GM19395 (cell line): ENCODE results near the gene CRYZL1.
A peak's percentile ranks its signal among the peaks of the same experiment; 100 is the strongest.

ENCODE experiments used
- ATAC-seq: cut with Tn5 transposase; IDR thresholded peaks from one replicate; pipeline ENCODE4 v1.9.1; 2021; ENCODE audit warnings: mild to moderate bottlenecking, moderate library complexity; ENCODE audit not compliant: unreplicated experiment

CRYZL1 gene

GRCh38 chr21:33567914-33568313 lies 73.6 kb downstream of the CRYZL1 start:
- no peak for ATAC-seq

- no peak for ATAC-seq
Measured at GRCh38 chr21:33566514-33566913, 75.0 kb downstream of the CRYZL1 start.

- no peak for ATAC-seq
Measured at GRCh38 chr21:33562389-33562788, 79.2 kb downstream of the CRYZL1 start.

GRCh38 chr21:33561373-33561772 lies 80.2 kb downstream of the CRYZL1 start:
- no peak for ATAC-seq

DNA sequence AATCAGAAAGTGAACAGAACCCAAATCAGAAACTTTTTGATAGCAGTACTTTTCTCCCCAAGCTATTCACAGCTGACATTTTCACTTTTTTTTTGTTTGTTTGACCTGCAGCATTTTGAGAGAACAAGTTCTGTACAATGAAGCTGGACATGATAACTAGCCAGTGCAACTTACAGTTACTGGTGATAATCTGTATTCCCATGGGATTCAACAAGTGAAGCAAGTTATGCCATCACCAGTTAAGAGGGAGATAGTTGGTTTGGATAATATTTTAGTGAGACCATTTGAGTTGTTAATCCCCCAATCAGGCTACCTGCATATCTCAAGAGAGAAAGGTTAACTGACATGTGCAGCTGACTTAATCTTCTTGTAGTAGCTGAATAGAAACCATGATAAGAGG lies 80.6 kb downstream of the CRYZL1 start:
- ATAC-seq, result no peak

DNA sequence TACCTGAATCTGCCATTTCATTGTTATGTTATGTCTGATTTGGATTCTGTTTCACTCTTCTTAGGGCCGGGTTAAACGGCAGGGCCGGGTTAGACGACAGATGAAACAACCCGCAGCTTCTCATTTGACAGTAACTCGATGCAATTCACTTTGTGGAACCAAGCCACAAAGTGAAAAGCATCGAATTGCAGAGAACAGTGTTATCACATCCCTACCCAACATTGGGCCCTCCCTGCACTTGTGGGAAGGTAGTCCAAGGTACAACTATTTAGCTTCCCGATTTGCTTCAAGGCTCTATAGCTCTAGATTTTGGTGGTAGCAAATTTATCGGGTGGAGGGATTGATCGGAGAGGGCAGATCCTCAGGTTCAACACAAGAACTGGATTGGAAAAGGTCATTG lies 81.7 kb downstream of the CRYZL1 start:
- no peak for ATAC-seq

DNA sequence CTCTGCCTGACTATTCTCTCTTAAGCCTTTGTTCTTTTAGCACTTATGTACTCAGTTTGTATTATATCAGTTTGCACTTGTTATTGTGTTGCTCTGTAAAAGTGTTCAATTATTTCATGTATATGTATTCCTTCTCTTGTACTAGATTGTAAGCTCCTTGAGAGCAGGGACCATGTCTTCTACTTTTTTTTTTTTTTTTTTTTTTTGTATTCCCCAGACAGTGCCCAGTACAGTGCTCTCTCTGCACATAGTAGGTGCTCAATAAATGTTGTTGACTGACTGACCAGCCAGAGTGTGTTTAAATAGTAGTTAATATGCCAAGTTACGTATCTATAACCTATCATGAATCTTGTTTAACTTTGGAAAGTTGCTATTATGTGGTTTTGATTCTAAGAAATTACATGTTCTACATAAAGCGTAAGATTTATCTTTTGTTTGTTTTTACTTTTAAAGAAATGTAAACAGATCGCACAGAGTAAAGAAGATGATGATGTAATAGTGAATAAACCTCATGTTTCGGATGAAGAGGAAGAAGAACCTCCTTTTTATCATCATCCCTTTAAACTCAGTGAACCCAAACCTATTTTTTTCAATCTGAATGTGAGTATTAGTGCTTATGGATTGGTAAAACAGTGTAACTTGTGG lies 82.6 kb downstream of the CRYZL1 start:
- no peak for ATAC-seq

- ATAC-seq, result no peak
Measured at GRCh38 chr21:33557447-33557846, 84.1 kb downstream of the CRYZL1 start.

DNA sequence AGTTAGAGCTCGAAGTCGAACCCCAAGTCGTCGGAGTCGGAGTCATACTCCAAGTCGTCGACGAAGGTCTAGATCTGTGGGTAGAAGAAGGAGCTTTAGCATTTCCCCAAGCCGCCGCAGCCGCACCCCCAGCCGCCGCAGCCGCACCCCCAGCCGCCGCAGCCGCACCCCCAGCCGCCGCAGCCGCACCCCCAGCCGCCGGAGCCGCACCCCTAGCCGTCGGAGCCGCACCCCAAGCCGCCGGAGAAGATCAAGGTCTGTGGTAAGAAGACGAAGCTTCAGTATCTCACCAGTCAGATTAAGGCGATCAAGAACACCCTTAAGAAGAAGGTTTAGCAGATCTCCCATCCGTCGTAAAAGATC lies 86.6 kb downstream of the CRYZL1 start:
- ATAC-seq, result no peak

DNA sequence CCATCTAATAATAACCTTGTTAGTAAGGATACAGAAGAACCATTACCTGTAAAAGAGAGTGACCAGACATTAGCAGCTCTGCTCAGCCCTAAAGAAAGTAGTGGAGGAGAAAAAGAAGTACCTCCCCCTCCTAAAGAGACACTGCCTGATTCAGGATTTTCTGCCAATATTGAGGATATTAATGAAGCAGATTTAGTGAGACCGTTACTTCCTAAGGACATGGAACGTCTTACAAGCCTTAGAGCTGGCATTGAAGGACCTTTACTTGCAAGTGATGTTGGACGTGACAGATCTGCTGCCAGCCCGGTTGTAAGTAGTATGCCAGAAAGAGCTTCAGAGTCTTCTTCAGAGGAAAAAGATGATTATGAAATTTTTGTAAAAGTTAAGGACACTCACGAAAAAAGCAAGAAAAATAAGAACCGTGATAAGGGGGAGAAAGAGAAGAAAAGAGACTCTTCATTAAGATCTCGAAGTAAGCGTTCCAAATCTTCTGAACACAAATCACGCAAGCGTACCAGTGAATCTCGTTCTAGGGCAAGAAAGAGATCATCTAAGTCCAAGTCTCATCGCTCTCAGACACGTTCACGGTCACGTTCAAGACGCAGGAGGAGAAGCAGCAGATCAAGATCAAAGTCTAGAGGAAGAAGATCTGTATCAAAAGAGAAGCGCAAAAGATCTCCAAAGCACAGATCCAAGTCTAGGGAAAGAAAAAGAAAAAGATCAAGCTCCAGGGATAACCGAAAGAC lies 87.1 kb downstream of the CRYZL1 start:
- no peak for ATAC-seq

DNA sequence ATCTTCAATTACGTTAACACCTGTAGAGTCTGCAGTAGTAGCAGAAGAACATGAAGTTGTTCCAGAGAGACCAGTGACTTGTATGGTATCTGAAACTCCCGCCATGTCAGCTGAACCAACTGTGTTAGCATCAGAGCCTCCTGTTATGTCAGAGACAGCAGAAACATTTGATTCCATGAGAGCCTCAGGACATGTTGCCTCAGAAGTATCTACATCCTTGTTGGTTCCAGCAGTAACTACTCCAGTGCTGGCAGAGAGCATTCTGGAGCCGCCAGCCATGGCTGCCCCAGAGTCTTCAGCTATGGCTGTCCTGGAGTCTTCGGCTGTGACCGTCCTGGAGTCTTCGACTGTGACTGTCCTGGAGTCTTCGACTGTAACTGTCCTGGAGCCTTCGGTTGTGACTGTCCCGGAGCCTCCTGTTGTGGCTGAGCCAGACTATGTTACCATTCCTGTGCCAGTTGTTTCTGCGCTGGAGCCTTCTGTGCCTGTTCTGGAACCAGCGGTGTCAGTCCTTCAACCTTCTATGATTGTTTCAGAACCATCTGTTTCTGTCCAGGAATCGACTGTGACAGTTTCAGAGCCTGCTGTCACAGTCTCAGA lies 88.4 kb downstream of the CRYZL1 start:
- no peak for ATAC-seq

DNA sequence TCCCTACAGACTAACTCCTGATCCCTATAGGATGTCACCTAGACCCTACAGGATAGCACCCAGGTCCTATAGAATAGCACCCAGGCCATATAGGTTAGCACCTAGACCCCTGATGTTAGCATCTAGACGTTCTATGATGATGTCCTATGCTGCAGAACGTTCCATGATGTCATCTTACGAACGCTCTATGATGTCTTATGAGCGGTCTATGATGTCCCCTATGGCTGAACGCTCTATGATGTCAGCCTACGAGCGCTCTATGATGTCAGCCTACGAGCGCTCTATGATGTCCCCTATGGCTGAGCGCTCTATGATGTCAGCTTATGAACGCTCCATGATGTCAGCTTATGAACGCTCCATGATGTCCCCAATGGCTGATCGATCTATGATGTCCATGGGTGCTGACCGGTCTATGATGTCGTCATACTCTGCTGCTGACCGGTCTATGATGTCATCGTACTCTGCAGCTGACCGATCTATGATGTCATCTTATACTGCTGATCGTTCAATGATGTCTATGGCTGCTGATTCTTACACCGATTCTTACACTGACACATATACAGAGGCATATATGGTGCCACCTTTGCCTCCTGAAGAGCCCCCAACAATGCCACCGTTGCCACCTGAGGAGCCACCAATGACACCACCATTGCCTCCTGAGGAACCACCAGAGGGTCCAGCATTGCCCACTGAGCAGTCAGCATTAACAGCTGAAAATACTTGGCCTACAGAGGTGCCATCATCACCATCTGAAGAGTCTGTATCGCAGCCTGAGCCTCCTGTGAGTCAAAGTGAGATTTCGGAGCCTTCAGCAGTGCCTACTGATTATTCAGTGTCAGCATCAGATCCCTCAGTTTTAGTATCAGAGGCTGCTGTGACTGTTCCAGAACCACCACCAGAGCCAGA lies 89.2 kb downstream of the CRYZL1 start:
- ATAC-seq, result no peak

DNA sequence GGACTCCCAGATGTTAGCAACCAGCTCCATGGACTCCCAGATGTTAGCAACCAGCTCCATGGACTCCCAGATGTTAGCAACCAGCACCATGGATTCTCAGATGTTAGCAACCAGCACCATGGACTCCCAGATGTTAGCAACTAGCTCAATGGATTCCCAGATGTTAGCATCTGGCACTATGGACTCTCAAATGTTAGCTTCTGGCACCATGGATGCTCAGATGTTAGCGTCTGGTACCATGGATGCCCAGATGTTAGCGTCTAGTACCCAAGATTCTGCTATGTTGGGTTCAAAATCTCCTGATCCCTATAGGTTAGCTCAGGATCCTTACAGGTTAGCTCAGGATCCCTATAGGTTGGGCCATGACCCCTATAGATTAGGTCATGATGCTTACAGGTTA lies 89.9 kb downstream of the CRYZL1 start:
- ATAC-seq, result no peak

DNA sequence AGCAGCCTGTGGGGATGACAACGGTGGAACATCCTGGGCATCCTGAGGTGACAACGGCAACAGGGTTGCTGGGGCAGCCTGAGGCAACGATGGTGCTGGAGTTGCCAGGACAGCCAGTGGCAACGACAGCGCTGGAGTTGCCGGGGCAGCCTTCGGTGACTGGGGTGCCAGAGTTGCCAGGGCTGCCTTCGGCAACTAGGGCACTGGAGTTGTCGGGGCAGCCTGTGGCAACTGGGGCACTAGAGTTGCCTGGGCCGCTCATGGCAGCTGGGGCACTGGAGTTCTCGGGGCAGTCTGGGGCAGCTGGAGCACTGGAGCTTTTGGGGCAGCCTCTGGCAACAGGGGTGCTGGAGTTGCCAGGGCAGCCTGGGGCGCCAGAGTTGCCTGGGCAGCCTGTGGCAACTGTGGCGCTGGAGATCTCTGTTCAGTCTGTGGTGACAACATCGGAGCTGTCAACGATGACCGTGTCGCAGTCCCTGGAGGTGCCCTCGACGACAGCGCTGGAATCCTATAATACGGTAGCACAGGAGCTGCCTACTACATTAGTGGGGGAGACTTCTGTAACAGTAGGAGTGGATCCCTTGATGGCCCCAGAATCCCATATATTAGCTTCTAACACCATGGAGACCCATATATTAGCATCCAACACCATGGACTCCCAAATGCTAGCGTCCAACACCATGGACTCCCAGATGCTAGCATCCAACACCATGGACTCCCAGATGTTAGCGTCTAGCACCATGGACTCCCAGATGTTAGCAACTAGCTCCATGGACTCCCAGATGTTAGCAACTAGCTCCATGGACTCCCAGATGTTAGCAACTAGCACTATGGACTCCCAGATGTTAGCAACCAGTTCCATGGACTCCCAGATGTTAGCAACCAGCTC lies 90.5 kb downstream of the CRYZL1 start:
- ATAC-seq, result no peak

DNA sequence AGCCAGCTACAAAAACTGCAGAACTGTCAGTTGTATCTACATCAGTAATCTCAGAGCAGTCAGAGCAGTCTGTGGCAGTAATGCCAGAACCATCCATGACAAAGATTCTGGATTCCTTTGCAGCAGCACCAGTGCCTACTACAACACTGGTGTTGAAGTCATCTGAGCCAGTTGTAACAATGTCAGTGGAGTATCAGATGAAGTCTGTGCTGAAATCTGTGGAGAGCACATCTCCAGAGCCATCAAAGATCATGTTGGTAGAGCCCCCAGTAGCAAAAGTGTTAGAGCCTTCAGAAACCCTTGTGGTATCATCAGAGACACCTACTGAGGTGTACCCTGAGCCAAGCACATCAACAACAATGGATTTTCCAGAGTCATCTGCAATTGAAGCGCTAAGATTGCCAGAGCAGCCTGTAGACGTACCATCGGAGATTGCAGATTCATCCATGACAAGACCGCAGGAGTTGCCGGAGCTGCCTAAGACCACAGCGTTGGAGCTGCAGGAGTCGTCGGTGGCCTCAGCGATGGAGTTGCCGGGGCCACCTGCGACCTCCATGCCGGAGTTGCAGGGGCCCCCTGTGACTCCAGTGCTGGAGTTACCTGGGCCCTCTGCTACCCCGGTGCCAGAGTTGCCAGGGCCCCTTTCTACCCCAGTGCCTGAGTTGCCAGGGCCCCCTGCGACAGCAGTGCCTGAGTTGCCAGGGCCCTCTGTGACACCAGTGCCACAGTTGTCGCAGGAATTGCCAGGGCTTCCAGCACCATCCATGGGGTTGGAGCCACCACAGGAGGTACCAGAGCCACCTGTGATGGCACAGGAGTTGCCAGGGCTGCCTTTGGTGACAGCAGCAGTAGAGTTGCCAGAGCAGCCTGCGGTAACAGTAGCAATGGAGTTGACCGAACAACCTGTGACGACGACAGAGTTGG lies 91.4 kb downstream of the CRYZL1 start:
- ATAC-seq, result no peak

GRCh38 chr21:33546086-33546485 lies 95.5 kb downstream of the CRYZL1 start:
- no peak for ATAC-seq

DNA sequence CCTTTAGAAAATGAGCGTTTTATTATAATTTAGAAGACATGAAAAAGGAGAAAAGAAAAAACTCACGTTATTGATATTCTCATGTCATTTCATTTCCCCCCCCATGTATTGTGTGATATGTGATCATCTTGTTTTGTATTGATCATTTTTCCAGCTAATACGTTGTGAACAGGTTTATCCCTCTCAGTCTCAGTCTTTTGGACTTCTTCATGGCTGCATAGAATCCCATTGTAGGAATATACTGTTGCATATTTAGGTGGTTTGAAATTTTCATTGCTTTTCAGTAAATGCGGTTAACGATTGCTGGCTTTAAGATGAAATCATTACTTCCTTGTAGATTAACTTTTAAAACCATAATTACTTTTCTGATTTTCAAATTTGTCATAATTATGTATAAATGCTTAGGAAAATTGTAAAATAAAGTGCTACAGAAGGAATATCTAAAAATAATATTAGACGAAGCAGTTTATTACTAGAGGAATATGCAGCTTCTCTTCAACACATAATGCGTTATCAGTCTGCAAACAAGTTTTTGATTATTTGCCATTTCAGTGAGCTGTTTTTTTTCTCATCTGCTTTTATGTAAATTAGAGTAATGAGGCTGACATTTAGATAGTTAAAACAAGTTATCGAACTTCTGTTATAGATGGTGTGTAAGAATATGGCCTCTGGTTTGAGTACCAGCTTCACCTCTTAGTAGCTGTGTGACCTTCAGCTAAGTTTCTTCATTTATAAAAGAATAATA lies 96.9 kb downstream of the CRYZL1 start:
- ATAC-seq, result no peak

DNA sequence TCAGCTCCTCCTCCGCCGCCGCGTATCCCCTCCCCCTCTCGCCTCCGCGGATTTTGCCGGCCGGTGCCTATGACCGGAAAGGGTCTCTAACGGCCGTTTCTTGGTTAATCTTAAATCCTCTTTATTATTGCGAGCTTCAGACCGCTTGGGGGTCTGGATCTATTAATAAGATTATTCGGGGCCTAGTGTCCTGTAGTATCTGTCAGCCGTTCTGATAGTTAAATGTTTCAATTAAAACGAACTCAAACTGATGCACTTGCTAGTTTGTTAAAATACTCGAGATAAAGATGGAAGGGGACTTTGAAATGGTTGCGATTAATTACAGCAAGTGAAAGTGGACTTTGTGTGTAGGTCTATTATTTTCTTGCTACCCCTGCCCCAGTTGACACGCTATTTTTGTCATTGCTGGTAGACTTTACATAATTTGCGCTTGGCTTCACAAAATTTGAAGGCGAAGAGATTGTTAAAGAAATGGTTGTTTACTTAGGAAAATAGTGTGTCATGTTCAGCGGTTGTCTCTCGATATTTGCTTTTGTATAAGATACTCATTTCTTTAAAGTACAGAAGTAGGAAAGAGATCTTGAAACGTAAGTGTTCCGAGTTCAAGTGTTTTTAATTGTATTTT lies 97.9 kb downstream of the CRYZL1 start:
- peak; percentile 23 for ATAC-seq
